Fibroblast of skin of left quadriceps (primary cell): ENCODE measurements around the gene TIMP2.
"Not testable (repeated sequence)": the region's sequence is repeated elsewhere in the genome, so short reads cannot be mapped to it uniquely, and the experiment has no call there.

ENCODE experiments used
- DNase-seq, 2 experiments: peaks; one replicate each; pipeline ENCODE4 v3.0.0-alpha.2; 2013; ENCODE audit warnings: low read depth in 2 of 2

The TIMP2 gene

DNA sequence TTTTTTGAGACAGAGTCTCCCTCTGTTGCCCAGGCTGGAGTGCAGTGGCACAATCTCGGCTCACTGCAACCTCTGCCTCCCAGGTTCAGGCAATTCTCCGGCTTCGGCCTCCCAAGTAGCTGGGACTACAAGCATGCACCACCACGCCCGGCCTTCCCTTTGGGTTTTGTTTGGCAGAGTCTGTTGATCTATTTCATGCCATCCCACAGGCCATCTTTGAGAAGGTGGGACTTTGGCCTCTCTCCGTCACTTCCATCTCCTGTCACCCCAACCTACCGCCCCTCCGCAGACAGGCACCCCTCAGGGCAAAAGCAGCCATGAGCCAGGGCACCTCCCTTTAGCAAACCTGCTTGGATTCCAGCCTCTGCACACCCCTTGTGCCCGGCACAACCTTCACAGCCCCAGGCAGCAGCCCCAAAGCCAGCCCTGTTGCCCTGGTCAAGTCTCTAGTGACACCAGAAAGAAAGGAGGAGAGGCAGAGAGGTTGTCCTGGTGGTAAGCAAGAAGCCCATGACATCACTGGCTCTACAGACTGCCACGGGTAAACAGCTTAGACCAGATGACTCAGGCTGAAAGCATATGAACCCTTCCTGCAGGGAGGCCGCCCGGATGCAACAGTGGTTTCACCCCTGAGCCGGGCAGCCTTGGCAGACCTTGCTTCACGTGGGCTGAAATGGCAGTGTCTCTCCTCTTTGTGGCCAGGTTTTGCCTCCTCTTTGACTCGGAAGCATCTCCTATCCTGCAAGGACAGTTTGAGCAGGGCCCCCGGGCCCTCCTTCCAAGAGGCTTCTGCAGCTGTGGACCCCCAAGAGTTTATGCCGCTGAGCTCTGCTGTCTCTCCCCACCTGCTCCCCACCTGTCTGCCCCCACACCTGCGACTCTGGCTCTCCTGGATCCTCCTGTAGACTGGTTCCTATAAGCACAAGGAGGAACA, 8.1 kb upstream of the TIMP2 start:
- peak in 1 of 2 experiments; percentile 71 for DNase-seq

DNA sequence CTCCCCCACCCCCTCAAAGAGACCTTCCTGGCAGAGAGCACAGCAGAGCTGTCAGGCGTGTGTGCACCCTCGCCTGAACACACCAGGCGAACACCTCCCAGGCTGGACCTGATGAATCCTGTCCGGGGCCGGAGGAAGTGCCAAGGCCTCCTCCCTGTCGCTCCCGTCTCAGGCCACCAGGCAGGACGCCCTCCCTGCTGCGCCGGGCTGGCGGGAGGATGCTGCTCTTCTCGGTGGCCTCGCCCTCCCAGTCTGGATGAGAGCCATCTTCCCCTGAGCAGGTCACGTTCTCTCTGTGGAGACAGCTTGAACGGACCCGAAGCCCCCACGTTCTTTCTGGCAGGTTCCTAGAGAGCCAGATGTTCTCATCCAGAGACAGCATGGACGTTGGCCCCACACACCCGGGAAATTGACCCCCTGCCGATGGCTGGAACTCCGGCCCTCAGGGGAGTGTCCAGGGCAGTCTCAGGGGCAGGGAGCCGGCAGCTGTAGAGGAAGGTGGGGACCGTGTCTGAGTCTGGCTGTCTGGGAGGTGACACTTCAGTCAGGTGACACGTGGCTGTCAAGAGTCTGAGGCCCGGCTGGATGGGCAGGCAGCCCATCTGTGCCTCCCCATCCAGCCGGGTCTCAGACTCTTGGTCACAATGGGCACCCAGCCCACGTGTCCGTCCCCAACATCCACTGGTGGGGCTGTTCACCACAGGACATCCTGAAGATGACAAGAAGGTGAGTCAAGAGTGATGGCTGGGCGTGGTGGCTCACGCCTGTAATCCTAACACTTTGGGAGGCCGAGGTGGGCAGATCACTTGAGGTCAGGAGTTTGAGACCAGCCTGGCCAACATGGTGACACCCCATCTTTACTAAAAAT, 5.0 kb upstream of the TIMP2 start:
- DNase-seq: no peak

DNA sequence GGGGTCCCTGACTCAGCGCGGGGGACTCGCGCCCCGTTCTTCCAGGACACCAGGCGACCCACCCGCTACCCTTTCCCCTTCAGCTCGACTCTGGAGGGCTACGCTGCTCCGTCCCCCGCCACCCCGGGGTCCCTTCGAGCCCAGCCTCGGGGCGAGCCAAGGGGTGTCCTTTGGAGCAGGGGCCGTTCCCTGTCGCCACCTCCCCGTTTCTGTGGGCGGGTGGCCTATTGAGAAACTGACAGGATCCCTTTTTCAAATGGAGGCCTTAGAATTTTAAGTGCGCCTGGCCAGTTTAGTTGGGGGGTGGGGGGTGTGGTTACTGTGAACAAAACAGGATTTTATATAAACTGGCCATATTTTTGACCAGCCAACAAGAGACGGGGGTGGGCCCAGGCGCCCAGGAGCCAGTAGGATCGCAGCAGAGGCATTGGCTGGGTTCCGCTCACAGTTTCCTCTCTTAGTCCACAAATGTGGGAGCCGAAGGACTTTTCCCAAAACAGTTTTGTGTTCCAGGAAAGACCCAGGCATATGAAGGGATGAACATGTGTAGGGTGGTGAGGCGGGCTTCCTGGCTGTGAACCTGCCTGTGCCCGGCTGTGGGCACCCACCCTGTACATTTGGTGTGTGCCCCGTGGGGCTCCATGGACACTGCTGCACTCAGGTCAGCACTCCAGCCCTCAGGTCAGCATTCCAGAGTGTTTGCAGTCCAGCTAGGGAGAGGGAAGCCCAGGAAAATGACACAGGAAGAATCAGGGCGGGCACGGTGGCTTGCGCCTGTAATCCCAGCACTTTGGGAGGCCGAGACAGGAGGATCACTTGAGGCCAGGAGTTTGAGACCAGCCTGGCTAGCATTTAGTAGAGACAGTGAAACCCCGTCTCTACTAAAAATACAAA, 722 bp upstream of the TIMP2 start:
- peak in 1 of 2 experiments; percentile 32 for DNase-seq

DNA sequence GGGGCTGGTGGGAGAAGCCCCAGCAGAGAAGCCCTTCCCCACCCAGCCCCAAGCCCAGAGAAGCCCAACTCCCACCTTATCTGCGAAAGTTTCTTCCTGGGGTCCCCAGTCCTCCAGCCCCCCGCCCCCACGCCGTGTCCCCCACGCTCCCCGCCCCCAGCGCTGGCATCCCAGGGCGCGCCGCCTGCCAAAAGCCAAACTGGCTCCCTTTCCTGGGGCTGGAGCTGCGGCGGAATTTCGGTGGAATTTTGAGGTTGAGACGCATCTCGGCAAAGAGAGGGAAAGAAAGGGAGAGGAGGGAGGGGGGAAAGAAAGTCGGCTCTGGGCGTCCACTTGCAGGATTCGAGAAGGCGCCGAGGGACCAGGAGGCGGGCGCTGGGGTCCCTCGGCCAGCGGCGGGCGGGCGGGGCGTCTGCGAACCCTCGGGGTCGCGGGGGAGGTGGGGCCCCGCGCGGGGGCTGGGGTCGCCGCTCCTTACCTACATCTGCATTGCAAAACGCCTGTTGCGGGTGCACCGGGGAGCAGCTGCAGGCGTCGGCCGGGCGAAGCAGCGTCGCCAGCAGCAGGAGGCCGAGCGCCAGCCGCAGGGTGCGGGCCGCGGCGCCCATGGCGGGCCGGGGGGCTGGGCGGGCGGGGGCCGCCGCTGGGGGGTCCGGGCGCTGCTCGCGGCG, 571 bp downstream of the TIMP2 start:
- no peak for DNase-seq

DNA sequence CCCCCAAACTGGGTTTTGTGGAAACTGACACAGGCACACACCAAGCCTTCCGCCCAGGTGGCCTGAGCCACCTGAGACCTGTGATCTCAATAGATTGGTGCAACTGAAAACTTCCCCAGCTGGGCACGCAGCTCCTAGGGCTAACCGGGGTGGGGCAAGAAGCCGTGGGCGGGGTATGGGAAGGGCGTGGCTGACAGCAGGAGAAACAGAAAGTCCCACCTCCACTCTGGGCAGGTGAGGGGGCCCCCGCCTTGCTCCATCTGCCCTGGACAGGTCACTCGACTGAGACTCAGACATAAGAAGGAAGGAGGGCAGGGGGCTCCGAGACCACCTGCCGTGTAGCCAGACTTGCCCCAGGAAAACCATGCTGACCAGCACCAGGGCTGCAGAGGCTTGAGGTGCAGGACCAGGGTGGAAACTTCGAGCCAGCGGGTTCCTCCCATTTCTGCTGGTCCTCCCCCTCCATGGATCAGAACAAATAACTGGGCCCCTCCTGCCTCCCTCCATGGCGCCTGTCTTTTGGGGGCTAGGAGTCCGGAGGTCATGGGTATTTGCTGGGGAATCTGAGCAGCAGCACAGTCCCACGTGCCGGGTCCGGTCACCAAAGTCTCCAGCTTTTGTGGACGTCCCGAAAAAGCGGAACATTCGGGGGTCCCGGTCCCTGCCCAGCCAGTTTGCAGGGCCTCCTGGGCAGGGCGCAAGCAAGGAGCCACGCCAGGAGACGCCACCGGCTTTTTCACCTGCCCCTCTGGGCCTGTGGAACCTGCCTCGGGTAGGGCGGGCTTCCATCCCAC, 1.3 kb downstream of the TIMP2 start:
- no peak for DNase-seq

DNA sequence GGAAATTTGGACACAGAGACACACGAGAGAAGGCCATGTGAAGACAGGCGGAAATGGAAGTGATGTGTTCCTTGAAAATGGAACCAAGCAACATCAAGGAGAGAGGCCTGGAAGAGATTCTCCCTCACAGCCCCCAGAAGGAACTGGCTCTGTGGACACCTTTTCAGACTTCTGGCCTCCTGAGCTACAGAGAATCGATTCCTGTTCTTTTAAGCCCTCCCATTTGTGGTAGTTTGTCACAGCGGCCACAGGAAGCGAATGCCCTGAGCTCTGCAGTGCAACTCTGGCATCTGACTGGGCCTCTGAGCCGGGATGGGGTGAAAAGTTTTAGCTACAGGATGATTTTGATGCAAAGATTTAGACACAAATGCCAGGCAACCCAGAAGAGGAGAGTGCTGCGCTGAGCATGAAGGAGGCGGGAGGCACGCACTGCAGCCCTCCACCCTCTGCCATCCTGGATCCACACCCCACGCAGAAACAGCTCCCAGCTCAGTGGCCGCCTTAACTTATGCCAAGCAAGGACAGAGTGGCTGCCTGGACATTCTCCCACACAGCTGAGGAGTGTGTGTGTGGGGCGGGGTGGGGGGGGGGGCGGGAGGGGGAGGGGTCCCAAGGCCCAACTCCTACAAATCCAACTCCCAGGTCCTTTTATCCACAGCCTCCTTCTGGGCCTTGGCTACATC, 2.2 kb downstream of the TIMP2 start:
- no peak for DNase-seq

DNA sequence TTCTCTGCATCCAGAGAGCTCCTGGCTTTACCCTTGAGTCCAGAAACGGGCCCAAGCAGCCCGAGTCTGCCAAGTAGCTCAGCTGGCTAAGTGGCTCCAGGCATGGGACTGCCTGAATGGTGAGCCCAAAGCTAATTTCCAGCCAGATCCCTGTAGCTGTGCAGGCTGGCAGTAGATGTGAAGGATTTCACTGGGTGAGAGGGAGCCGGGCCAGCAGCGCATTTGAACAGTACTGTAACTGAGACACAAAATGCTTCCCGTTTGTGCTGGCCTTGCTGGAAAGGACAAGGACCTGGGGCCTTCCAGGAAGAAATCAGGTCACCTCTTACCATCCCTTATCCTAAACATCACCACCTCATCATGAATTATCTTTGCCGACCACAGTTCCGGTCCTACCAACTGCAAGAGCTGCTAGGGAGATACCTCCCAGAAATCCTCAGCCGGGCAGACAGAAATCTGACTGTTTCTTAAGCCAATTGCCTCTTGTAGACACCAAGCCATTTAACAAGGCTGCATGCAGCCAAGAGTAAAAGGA, 3.7 kb downstream of the TIMP2 start:
- no peak for DNase-seq

DNA sequence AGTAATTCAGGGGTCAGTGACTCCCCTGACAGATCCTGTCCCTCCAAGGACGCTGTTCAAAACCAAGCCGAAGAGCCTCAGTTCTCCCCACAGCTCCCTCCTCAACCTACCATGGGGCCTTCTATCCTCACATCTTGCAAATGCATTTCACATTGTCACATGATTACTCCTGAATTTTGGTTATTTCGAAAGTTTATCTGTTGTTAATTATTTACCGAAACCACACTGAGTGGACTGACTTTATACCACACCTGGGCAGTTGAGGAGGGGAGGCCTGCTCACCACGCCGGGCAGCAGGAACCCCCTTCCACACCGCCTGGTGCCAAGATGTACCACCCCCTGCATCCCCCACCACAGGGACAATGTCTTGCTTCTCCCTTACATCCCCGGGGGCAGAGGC, 4.7 kb downstream of the TIMP2 start:
- DNase-seq: no peak

DNA sequence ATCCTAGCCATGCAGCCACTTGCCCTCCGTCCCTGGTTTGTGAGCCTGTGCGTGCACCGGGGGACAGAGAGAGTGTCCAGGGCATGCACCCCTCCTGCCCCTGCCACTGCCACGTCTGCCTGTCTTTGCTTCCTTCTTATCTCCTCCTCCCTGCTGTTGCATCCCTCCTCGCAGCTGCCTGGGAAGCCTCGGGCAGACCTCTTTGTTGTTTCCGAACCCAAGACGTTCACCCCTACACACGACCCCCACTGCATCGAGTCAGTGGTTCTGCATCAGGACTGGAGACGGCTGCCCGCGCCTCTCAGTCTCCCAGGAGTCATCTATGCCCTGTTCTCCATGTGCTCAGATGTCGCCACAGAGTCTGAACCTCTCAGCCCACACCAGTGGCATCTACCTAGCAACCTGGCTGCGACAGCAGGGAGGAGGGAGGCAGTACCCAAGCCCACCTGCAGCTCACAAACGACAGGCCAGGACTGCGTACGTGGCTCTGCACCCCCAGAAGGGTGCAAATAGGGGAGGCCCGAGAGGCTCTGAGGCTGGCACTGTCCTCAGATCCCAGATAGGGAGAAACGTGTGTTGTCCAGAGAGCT, 5.2 kb downstream of the TIMP2 start:
- no peak for DNase-seq

DNA sequence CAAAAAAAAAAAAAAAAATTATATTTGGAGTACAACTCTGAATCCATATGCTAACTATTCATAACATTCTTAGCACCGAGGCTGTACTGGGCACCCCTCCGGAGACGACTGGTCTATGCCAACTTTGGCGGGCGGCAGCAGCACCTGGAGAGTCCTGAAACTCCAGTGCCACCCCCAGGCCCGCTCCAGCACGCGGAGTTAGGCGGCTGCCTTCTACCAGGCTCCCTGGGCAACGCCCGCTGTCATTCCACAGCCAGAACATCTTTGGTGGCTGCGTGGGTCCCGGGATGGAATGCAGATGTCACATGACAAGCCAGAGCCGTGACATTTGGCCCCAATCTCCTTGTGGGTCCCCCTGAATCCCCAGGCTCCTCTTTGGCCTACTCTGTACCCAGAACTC, 6.2 kb downstream of the TIMP2 start:
- no peak for DNase-seq

DNA sequence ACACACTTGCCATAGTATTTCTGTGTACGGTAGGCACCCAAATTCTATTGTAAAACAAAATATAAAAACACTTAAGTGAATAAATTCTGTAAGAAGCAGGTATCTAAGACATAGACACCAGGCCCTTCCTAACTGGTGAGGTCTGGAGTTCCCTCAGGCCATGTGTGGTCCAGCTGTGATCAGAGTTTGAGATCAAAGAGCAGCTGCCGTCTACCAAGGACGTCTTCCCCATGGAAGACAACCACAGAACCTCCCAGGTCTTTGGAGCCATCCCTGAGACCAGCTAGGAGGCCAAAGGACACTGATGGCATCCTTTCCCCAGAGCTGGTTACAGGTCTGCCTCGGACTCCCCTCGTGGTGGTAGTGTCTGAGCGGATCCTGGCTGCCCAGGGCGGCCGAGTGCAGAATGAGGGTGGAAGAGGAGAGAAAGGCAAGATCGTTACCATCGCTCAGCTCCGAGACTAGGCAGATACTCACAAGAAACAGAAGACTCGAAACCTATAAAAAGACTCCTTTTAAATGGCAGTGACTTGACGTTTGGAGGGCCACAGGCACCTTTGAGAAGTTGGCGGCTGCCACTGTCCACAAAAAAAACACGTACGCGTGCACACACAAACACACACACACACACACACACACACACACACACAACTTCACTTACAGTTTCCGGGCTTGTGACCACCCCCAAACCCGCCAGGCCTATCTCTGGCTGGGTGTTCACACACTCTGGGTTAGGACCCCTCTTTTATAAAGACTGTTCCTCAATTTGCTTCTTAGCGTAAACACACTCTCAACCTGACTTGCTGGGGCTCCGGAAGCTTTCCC, 7.5 kb downstream of the TIMP2 start:
- DNase-seq: no peak

DNA sequence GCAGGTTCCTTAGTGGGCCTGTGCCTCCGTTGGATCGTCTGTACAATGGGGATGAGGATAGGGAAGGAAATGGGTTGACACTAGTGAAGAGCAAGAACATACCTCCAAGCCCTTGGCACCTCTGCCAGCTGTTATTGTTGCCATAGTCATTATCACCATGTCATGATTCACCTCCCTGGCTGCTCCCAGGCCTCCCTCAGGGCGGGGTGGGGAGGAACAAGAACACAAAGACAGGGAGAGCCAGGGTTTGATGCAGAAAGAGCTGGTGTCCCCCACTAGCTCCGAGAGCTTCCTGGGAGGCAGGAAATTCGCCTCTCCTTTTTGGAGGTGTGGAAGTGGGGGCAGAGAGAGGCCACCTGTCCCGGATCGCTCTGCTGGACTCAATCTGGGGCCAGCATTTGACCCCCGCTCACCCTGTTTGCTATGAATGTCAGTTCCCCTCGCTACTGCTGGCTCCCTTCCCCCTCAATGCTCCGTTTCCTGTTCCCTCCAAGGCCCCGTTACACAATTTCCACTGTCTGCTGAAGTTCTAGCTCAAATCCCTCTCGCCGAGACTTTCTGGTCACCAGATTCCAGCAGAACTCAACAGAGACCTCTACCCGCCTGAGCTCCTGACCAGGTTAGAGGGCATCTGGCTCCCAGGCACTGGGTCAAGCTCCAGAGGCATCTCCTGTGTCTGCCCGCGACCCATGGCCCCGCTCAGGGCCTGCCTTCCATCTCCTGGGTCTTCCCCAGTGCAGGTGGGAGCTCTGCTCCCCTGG, 9.1 kb downstream of the TIMP2 start:
- DNase-seq: no peak

DNA sequence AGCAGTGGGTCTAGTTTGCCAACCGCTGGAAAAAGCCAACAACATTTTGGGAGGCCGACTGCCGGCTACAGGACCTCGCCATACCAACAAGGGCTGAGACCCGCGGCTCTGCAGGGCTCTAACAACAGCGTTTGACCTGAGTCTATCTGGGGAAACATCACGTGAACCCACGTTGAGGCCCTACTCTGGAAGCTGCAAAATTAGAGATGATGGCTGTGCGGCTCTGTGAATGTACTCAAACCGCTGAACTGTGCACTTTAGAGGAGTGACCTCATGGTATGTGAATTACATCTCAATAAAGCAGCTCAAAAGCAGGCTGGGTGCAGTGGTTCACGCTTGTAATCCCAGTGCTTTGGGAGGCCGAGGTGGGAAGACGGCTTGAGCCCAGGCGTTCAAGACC, 12.1 kb downstream of the TIMP2 start:
- no peak for DNase-seq

DNA sequence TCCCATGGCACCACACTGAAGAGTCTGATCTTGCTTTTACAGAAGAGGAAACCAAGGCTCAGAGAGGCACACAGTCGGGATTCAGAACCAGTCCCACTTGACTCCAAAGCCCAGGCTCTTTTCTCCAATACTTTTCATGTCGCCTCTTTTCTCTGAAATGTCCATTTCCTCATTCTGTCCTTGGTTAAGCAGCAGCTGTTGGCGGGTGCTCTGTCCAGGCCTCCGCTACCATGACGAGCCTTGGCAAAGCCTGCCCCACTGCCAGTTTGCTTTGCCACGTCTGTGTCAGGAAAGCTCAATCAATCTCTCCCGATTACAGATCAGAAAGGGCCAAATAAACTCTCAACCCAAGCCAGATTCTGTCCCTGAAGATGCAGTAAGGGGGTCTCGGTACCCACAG, 13.1 kb downstream of the TIMP2 start:
- DNase-seq: no peak

DNA sequence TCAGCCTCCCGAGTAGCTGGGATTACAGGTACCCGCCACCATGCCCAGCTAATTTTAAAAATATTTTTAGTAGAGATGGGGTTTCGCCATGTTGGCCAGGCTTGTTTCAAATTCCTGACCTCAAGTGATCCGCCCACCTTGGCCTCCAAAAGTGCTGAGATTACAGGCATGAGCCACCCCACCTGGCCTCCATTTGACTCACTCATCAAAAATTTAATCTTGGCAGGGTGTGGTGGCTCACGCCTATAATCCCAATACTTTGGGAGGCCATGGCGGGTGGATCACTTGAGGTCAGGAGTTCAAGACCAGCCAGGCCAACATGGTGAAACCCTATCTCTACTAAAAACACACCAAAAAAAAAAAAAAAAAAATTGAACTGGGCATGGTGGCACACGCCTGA, 13.6 kb downstream of the TIMP2 start:
- not testable (repeated sequence) for DNase-seq

DNA sequence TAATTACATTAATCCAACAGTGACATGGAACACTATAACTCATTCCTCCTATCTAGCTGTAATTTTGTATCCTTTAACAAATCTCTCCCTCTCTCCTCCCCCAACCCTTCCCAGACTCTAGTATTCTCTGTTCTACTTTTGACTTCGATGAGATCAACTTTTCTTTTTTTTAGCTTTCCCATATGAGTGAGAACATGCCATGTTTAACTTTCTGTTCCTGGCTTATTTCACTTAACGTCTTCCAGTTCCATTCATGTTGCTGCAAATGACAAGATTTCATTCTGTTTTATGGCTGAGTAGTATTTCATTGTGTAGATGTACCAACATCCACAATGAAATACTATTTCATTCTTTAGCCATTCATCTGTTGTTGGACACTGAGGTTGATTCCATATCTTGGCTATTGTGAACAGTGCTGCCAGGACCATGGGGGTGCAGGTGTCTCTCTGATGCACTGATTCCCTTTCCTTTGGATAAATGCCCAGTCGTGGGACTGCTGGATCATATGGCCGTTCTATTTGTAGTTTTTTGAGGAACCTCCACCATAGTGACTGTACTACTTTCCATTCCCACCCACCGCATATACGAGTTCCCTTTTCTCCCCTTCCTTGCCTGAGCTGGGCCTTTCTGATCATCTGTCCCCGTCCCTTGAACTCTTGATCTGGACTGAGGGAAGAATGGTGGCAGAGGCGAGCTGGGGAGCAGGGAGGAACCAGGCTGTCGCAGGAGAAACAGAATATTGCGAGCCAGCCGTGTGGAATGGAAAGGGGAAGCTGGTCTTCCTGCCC, 14.5 kb downstream of the TIMP2 start:
- no peak for DNase-seq

DNA sequence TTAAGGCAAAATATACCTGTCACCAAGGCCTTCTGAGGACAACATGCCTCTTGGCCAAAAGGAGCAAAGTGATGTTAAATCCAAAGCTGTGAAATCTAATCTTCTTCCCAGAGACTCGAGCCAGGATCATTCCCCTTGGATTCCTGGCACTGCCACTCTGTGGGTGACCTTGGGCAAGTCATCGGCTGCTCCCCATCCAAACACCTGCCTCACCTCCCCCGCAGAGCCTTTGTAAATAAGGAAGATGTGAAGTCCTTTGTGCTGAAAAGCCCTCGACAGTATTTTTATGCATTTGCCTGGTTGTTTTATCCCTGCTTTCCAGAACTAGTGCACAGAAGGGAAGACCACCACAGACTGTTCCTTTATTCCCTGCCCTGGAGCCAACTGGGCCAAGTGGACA, 16.8 kb downstream of the TIMP2 start:
- no peak for DNase-seq
